Measurements from ENCODE around the gene CHRND.
"Not testable (repeated sequence)": the region's sequence is repeated elsewhere in the genome, so short reads cannot be mapped to it uniquely, and the experiment has no call there.

The CHRND gene

GRCh38 chr2:232543928-232544631, 18.1 kb downstream of the CHRND start:
- DNase-seq (ENCODE audit: low spot score): no peak

GRCh38 chr2:232544674-232545073, 18.7 kb downstream of the CHRND start:
- no peak for DNase-seq (ENCODE audit: low spot score)

GRCh38 chr2:232545511-232546375, 19.8 kb downstream of the CHRND start:
- no peak for DNase-seq (ENCODE audit: low spot score)

GRCh38 chr2:232547991-232548390, 22.0 kb downstream of the CHRND start:
- DNase-seq (ENCODE audit: low spot score): no peak

DNA sequence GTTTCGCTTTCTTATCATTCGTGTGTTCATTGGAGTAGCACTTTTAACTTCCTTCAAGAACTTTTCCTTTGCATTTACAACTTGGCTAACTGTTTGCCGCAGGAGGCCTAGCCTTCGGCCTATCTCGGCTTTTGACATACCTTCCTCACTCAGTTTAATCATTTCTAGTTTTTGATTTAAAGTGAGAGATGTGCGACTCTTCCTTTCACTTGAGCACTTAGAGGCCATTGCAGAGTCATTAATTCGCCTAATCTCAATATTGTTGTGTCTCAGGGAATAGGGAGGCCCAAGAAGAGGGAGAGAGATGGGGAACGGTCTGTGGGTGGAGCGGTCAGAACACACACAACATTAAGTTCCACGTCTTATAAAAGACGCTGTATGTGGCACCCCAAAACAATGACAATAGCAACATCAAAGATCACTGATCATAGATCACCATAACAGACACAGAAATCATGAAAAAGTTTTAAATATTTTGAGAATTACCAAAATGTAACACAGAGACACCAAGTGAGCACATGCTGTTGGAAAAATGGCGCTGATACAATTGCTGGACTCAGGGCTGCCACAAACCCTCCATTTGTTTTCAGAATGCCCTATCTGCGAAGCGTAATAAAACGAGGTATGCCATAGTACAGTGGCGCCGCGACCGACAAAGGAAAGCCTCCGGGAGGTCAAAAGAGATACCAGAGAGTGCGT, 23.8 kb downstream of the CHRND start:
- DNase-seq (ENCODE audit: low spot score): no peak

DNA sequence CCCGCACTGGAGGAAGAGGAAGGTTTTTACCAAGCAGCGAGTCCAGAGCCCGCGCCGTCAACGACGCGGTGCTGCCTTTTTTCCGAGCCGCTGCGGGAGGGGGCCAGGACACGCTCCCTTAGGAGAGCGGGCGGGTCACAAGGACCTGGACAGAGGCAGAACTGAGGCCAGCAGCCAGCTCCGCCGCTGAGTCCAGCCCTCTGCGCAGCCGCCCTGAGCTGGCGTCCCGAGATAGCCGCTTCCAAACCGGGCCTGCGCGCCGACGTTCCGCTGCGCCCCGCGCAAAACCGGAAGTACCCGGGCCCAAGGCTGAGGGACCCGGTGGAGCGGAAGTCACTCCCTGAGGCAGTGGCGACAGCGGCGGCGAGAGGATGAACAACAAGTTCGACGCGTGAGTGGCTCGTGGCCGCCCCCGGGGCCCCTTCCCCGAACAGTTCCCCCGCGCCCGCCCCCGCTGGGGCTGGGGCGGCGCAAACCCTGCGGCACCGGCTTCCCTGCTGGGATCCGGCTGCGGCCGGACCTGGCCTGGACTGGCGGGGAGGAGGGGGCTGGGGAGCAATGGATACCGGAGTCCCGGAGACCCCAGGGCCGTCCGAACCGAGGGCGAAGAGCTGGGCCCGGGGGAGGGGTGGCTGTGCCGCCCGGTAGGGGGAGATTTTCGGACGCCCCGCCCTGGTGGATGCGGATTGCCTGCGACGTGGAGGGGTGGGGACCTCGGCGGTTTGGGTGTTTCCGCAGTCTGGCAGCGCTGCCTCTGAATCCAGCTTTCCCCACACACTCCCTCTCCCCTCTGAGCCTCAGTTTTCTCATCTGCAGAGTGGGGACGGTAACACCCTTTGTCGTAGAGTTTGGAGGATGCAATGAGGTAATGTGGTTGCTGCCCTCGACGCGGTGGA, 24.6 kb downstream of the CHRND start, which contains the start of the genes EIF4E2 and TIGD1:
Gene EIF4E2 (plus strand): TSS at position 336 of the 896 bp plus-strand sequence. CDS start 36 bp downstream, at position 372.
Gene TIGD1 (minus strand): TSS at position 204 of the 896 bp plus-strand sequence. CDS start 675 bp downstream, outside the sequence.
- peak; percentile 96 for DNase-seq (ENCODE audit: low spot score)

GRCh38 chr2:232551250-232551638, 25.3 kb downstream of the CHRND start:
- DNase-seq (ENCODE audit: low spot score): no peak

DNA sequence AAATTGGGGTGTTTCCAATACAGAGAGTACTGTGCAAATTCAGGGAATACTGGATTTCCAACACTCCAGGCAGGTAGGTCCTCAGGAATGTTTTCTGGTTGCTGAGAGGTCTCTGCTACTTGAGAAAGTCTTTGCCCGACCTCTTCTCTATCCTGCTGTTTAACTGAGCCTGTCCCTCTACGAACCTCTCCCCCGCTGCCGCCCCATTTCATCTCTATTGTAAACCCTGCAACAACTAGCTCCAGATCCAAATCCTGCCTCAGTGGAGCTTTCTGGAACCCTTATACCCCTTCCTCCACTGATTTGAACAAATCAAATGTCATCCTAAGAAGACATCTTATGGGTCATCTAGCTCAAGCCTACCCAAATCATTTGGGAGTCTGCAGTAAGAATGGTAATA, 25.8 kb downstream of the CHRND start:
- no peak for DNase-seq (ENCODE audit: low spot score)

DNA sequence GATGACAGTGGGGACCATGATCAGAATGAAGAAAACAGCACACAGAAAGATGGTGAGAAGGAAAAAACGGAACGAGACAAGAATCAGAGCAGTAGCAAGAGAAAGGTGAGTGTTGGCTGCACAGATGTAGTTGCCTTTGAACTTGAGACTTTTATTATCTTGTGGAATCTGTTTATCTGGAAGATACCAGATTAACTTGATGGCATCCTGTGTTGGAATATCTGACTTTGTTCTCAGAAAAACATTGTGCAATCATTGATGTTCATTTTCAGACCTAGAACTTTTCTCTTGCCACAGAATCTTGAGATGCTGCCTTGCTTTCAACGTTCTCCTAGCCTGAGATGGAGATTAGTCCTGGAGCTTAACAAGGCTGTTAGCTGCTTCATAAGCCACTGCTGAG, 30.5 kb downstream of the CHRND start:
- DNase-seq (ENCODE audit: low spot score): no peak

DNA sequence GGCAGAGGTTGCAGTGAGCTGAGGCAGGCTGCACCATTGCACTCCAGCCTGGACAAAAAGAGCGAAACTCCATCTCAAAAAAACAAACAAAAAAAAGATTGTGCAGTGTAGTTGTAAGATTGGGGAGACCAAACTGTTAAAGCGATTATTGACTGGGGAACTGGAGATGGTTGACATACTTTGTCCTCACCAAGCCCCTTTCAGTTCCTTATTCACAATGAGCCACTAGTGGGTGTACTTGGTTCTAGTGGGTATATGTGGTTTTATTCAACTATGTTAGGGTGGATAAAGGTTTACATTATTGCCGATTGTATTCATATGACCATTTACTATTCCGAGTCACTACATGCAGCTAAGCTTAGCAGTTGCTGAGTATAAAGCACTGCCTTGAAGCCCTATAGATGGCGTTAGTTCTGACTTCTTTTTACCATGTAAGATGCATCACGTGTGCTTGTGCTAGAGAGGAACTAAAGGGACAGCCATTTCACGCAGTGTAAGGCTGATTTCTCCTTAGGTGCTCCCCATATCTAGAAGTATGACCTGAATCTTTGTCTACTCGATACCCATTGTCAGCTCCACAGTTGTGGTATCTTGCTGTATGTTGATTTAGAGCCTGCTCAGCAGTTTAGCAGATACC, 36.7 kb downstream of the CHRND start:
- no peak for DNase-seq (ENCODE audit: low spot score)

DNA sequence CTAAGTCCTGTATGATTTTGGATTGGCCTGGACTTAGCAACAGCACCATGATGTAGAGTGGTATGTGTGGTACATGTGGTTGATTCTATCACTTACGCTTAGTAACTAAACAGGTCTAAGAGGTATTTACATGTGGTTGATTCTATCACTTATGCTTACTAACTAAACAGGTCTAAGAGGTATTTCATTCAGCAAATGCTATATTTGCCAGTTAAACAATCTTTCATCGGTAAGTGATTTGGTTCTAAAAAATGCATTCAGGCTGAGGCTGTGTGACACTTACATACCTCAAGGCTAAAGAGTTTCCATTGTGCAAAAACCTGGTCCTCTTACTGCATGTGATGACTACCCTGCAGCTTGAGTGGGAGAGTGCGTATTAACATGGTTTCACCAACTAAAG, 37.6 kb downstream of the CHRND start:
- DNase-seq (ENCODE audit: low spot score): no peak

DNA sequence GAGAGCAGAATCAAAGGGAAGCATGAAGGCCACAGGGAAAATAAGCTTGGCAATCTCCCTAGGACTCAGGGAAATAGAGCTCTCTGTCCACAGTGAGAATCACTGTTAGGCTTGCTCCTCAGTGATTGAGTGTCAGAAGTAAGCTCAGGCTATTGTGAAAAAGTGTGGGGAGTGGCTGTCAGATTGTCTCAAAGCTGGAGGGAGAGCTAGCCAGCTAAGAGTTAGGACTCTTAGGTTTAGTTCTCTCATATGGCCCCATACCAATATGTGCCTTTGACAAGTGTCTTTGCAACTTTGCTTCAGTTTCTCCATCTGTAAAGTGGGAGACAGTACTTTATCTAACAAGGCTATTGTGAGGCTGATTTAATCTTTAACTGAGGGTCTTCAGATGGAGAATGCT, 41.8 kb downstream of the CHRND start:
- DNase-seq (ENCODE audit: low spot score): no peak

GRCh38 chr2:232568161-232568560, 42.2 kb downstream of the CHRND start:
- DNase-seq (ENCODE audit: low spot score): no peak

- DNase-seq (ENCODE audit: low spot score): no peak
Measured at GRCh38 chr2:232569541-232569940, 43.6 kb downstream of the CHRND start.

GRCh38 chr2:232570481-232570880, 44.5 kb downstream of the CHRND start:
- DNase-seq (ENCODE audit: low spot score): not testable (repeated sequence)

- DNase-seq (ENCODE audit: low spot score): no peak
Measured at GRCh38 chr2:232571026-232571474, 45.1 kb downstream of the CHRND start.

- DNase-seq (ENCODE audit: low spot score): no peak
Measured at GRCh38 chr2:232573042-232573441, 47.1 kb downstream of the CHRND start.

DNA sequence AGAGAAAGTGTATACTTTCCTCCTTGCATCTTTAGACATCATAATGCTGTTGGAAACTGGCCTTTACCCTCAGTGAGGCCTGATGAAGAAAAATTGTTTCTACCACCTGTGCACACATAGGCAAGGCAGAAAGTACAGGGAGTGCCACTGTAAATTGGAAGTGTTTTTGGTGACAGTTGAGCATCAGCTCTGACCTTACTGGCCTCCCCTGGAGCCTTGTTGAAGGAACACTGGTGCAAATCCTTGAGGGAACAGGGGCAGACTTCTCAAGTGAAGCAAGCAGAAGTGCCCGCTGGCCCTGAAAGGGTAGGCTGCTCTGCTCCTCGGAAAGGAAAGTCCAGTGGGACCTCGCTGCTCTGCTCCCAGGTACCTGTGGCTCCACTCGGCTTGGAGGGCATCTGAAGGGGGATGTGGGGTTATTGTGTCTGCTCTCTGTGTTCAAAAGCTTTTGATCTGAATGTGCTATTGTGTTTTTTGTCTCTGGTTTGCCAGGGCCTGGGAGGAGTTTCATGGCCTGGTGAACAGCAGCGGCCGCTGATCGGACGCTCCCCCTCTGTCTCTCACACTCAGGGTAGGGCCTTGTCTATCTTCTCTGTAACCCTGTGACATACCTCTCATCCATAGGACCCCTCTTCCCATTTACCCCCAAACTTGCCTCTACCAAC, 47.9 kb downstream of the CHRND start:
- no peak for DNase-seq (ENCODE audit: low spot score)

DNA sequence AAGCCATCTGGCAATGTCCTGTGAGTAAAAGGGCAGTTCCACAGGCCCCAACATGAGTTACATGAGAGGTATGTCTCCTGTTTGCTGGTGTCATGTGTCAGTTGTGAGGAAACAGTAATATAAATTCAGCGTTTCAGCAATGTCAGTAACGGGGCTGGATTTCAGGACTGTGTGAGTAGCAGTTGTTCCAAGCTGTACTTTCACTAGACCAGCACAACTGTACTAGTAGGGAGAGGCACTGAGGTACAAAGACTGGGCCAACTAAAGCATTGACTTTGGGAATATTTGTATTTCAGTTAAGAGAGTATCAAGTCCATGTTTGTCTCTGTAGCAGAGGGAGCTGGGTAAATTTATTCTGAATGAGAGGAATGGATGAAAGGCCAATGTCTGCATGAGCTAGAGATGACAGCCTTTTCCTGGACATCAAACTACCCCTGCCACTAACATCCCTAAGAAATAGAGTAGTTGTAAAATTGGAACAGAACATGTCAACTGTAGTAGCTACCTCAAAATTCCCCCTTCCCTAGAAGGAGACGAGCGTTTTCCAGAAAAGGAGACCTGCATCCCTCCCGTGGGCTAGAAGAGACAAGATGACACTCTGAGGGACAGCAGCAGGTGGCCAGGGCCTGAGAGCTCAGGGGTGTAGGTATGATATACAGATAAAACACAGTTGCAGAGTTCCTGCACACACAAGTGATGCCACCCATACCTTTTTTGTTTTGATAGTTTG, 48.9 kb downstream of the CHRND start:
- DNase-seq (ENCODE audit: low spot score): no peak

GRCh38 chr2:232575404-232575746, 49.4 kb downstream of the CHRND start:
- DNase-seq (ENCODE audit: low spot score): no peak
